Measurements from ENCODE around the gene TMEM59L. TPM values are rescaled to one million over a fixed set of nuclear protein-coding genes. Genes with fewer than 3 reads are reported as not detected.

TMEM59L gene
- total and polyA plus RNA-seq, 2 donors (not counting 1 experiment from before 2014, with no cell fraction given), result not detected

DNA sequence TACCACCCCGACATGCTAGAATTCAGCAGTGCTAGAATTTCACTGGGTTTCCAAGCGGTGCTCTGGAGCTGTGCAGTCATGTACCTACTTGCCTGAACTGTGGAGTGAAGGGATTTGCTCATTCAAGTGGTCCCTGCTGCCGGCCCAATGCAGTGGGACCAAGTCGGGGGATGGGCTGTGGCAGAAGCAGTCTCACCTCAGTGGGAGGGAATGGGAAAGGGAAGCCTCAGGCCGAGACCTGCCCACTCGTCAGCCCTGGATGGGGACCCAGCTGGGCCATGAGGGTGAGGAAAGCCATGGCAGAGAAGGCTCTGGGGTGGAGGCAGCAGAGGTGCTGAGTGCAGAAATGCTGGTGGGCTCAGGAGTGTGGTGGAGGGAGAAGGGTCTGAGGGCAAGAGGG, 39.1 kb downstream of the TMEM59L start:
- DNase-seq, result no peak
- H3K4me3 Mint-ChIP-seq, result no peak overlapping the region
- H3K4me2 ChIP-seq (replicated peaks; ENCODE audit: low read depth, low read length, poor library complexity, severe bottlenecking), result no peak overlapping the region
- CTCF ChIA-PET, result no interaction called here
- H3K27me3 ChIP-seq (replicated peaks in 1 of 4; ENCODE audit: control extremely low read depth in 1 of 4, control insufficient read depth in 3 of 4, insufficient read depth in 4 of 4, low read length in 3 of 4), result no peaks in the 10 kb centered on the region
- H3K9me3 ChIP-seq (ENCODE audit: control extremely low read depth in 1 of 3, control insufficient read depth in 2 of 3, insufficient read depth in 1 of 3, low read length in 2 of 3), result no peaks in the 10 kb centered on the region
- no peaks in the 10 kb centered on the region for H3K9me3 Mint-ChIP-seq (ENCODE audit: insufficient read depth)
- TF ChIP-seq, protein P1, sequence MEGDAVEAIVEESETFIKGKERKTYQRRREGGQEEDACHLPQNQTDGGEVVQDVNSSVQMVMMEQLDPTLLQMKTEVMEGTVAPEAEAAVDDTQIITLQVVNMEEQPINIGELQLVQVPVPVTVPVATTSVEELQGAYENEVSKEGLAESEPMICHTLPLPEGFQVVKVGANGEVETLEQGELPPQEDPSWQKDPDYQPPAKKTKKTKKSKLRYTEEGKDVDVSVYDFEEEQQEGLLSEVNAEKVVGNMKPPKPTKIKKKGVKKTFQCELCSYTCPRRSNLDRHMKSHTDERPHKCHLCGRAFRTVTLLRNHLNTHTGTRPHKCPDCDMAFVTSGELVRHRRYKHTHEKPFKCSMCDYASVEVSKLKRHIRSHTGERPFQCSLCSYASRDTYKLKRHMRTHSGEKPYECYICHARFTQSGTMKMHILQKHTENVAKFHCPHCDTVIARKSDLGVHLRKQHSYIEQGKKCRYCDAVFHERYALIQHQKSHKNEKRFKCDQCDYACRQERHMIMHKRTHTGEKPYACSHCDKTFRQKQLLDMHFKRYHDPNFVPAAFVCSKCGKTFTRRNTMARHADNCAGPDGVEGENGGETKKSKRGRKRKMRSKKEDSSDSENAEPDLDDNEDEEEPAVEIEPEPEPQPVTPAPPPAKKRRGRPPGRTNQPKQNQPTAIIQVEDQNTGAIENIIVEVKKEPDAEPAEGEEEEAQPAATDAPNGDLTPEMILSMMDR (IDR thresholded peaks at IDR 0.05), result no peak
- TF ChIP-seq EZH2 (IDR thresholded peaks at IDR 0.05; ENCODE audit: borderline replicate concordance, insufficient read depth, low read depth, low read length, poor library complexity, severe bottlenecking), result no peak
- H4K20me1 ChIP-seq (ENCODE audit: control insufficient read depth, insufficient read depth, low read length, poor library complexity, severe bottlenecking), result peaks cover 52% of the 10 kb centered on the region
- POLR2A ChIA-PET, result interaction anchor here (0.6 to 0.7 kb wide), 3 partner anchors 12 to 1977 kb away, joined by 3 to 7 read pairs (median 4); no protein-coding TSS in a partner anchor
- peaks cover 19 to 22% of the 10 kb centered on the region in 2 donors for H3K4me1 ChIP-seq (ENCODE audit: control insufficient read depth in 2 of 2, insufficient read depth in 2 of 2, low read length in 2 of 2)
- no peak overlapping the region for H2AFZ ChIP-seq (ENCODE audit: insufficient read depth, low read depth, low read length, poor library complexity, severe bottlenecking)
- 87% methylated on average over 6 of the region's 6 CpGs for WGBS (ENCODE audit: insufficient coverage)
- no peak overlapping the region for H3K27ac Mint-ChIP-seq
- H3K27me3 Mint-ChIP-seq, result no peaks in the 10 kb centered on the region
- peaks cover 23% of the 10 kb centered on the region for H3K4me1 Mint-ChIP-seq
- no peaks in the 10 kb centered on the region for H3K36me3 ChIP-seq (replicated peaks in 1 of 2; ENCODE audit: control extremely low read depth in 1 of 2, control insufficient read depth in 1 of 2, extremely low read depth in 1 of 2, insufficient read depth in 2 of 2, low read length in 1 of 2)
- H3K4me3 ChIP-seq (ENCODE audit: control extremely low read depth in 1 of 5, extremely low read depth in 1 of 5, insufficient read depth in 1 of 5, low read depth in 2 of 5, low read length in 4 of 5), result no peak overlapping the region
- intact Hi-C loops (cut with micrococcal nuclease), result no loop called here
- H3K79me2 ChIP-seq (ENCODE audit: control insufficient read depth, insufficient read depth, low read length), result peaks cover 43% of the 10 kb centered on the region
- no peak for ATAC-seq (ENCODE audit: low read depth)
- no peak overlapping the region for H3K27ac ChIP-seq (ENCODE audit: low read length in 2 of 2)
- H3K9ac ChIP-seq (ENCODE audit: low read length), result no peak overlapping the region

- Mint-ChIP-seq H3K9me3 (ENCODE audit: insufficient read depth) (no peaks in the 10 kb centered on the region), H3K27me3 (no peaks in the 10 kb centered on the region), H3K4me1 (peaks cover 36% of the 10 kb centered on the region), H3K27ac (no peak overlapping the region), H3K4me3 (no peak overlapping the region)
- no peaks in the 10 kb centered on the region for H3K27me3 ChIP-seq (replicated peaks in 1 of 4; ENCODE audit: control extremely low read depth in 1 of 4, control insufficient read depth in 3 of 4, insufficient read depth in 4 of 4, low read length in 3 of 4)
- H3K79me2 ChIP-seq (ENCODE audit: control insufficient read depth, insufficient read depth, low read length), result peaks cover 44% of the 10 kb centered on the region
- H3K4me2 ChIP-seq (replicated peaks; ENCODE audit: low read depth, low read length, poor library complexity, severe bottlenecking), result no peak overlapping the region
- no peak overlapping the region for H2AFZ ChIP-seq (ENCODE audit: insufficient read depth, low read depth, low read length, poor library complexity, severe bottlenecking)
- intact Hi-C loops (cut with micrococcal nuclease), result no loop called here
- ATAC-seq (ENCODE audit: low read depth) (no peak), DNase-seq (no peak)
- no peak overlapping the region for H3K27ac ChIP-seq (ENCODE audit: low read length in 2 of 2)
- H4K20me1 ChIP-seq (ENCODE audit: control insufficient read depth, insufficient read depth, low read length, poor library complexity, severe bottlenecking), result peaks cover 42% of the 10 kb centered on the region
- peaks cover 16 to 19% of the 10 kb centered on the region in 2 donors for H3K4me1 ChIP-seq (ENCODE audit: control insufficient read depth in 2 of 2, insufficient read depth in 2 of 2, low read length in 2 of 2)
- H3K36me3 ChIP-seq (replicated peaks in 1 of 2; ENCODE audit: control extremely low read depth in 1 of 2, control insufficient read depth in 1 of 2, extremely low read depth in 1 of 2, insufficient read depth in 2 of 2, low read length in 1 of 2), result no peaks in the 10 kb centered on the region
- TF ChIP-seq, protein P1 (IDR thresholded peaks at IDR 0.05), result no peak
- TF ChIP-seq EZH2 (IDR thresholded peaks at IDR 0.05; ENCODE audit: borderline replicate concordance, insufficient read depth, low read depth, low read length, poor library complexity, severe bottlenecking), result no peak
- no peak overlapping the region for H3K4me3 ChIP-seq (ENCODE audit: control extremely low read depth in 1 of 5, extremely low read depth in 1 of 5, insufficient read depth in 1 of 5, low read depth in 2 of 5, low read length in 4 of 5)
- H3K9me3 ChIP-seq (ENCODE audit: control extremely low read depth in 1 of 3, control insufficient read depth in 2 of 3, insufficient read depth in 1 of 3, low read length in 2 of 3), result no peaks in the 10 kb centered on the region
- CTCF ChIA-PET, result no interaction called here
- POLR2A ChIA-PET, result no interaction called here
- H3K9ac ChIP-seq (ENCODE audit: low read length), result no peak overlapping the region
- WGBS (ENCODE audit: insufficient coverage), result 100% methylated on average over 1 of the region's 1 CpG
Observed at GRCh38 chr19:18653853-18654252, 41.2 kb downstream of the TMEM59L start.
